NT2/D1 (cell line): ENCODE measurements around the gene CEP126.

Experiments used
- SUZ12 ChIP-seq: IDR thresholded peaks from 2 replicates; pipeline ENCODE4 v1.6.1; 2011; ENCODE audit not compliant: insufficient read length, insufficient read depth; ENCODE audit errors: extremely low read depth
- YY1 ChIP-seq: IDR thresholded peaks from 2 replicates; pipeline ENCODE4 v1.6.1; 2011; ENCODE audit not compliant: insufficient read length, insufficient read depth
- ZNF274 ChIP-seq: IDR thresholded peaks from 2 replicates; pipeline ENCODE4 v1.6.1; 2011; ENCODE audit warnings: mild to moderate bottlenecking, low read depth, low read length

DNA sequence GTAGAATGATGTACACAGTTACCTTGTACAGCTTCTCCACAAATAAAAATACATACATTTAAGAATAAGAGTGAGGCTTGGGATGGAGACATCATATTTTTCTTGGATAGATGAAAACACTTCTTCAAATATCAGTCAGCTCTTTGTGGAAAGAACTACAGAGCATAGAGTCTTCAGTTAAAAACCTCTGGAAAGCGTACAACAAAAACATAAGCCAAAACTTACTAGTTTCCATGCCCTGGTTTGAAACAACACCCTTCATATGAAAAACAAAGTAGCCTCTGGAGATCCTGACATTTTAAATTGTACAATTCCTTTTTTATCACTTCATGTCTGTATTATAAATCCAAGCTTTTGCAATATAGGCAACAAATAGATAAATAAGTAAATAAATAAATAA lies 7.0 kb upstream of the CEP126 start:
- TF ChIP-seq YY1 (no peak), SUZ12 (no peak), ZNF274 (no peak)
